HUES48 (cell line): Measurements from ENCODE around the gene MYH4.

ENCODE experiments used
- H3K27ac ChIP-seq: one replicate; pipeline ENCODE4 v1.7.0; 2013; ENCODE audit warnings: low read depth, low read length, inconsistent platforms
- H3K27me3 ChIP-seq: 2 replicates; pipeline ENCODE4 v1.6.1; 2013; ENCODE audit warnings: mild to moderate bottlenecking, low read length; ENCODE audit not compliant: control insufficient read depth, insufficient read depth
- H3K36me3 ChIP-seq: 2 replicates; pipeline ENCODE4 v1.6.1; 2013; ENCODE audit warnings: low read length; ENCODE audit not compliant: control insufficient read depth, insufficient read depth
- H3K4me1 ChIP-seq: 2 replicates; pipeline ENCODE4 v1.6.1; 2013; ENCODE audit warnings: mild to moderate bottlenecking, low read length; ENCODE audit not compliant: control insufficient read depth, insufficient read depth
- H3K4me3 ChIP-seq: 2 replicates; pipeline ENCODE4 v1.5.1; 2013; ENCODE audit warnings: mild to moderate bottlenecking, low read depth, low read length
- H3K9ac ChIP-seq: 2 replicates; pipeline ENCODE4 v1.6.1; 2013; ENCODE audit warnings: mild to moderate bottlenecking, low read depth, low read length, moderate library complexity
- H3K9me3 ChIP-seq: 2 replicates; pipeline ENCODE4 v1.6.1; 2013; ENCODE audit warnings: low read length; ENCODE audit not compliant: control insufficient read depth, insufficient read depth

MYH4 gene

DNA sequence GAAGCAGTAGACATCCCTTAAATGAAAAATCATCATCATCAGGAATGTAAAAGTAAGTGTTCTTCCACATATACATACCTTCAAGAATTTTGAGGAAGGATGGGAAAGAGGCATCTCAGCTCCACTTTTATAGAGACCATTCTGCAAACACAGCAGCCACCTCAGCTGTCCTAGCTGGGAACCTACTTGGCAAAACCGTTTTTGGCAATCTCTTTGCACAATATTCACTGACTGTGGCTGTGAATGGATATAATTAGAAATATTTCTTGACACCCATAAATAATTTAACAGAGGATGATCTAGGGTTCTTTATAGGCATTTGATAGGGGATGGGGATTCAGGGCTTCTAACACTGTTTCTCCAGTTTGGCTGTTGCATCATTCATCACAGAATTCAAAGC, at the start of gene MYH4:
MYH4 (minus strand) TSS at position 101 of the 400 bp plus-strand sequence. CDS start 2,814 bp downstream, outside the sequence.
- Histone ChIP-seq H3K27me3 (no peaks in the 10 kb centered on the region), H3K36me3 (no peaks in the 10 kb centered on the region), H3K4me3 (no peak within 1 kb of the TSS), H3K4me1 (no peaks in the 10 kb centered on the region), H3K9me3 (no peaks in the 10 kb centered on the region), H3K9ac (no peak within 1 kb of the TSS), H3K27ac (no peak within 1 kb of the TSS)

DNA sequence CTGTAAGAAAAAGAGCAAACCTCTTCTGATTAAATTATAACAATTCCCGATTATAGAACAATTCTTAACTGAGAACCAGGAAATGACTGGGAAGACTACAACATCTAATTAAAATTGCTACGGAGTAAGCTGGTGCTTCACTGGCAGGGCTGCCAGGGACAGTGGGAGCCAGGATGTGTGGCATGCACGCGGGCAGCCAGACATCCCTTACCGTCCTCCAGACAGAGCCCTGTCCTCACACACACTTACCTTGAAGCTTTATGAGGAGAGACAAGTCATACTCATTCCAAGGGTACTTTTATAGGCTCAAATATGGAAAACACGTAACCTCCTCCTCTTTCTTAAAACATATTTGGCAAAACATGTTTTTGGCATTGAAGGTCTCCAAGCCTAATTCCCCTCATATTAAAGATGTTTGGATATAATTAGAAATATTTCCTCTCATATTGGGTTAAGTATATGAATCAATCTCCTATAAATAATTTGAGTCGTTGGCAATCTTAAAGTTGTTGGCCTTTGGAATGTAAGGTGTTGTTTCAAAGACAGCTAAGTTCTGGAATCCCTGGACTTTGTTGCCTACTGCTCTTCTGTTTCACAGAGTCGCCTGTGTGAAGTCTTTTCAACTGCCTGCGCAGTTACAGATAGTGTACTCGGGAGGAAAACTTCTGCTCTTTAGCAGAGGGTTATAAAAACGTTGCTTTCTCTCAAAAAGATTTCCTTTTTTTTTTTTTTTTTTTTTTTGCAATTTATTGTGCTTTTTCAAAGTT, 49.1 kb upstream of the MYH4 start, which contains the start of gene MYH1:
MYH1 (minus strand) TSS at position 272 of the 767 bp plus-strand sequence. CDS start 1,900 bp downstream, outside the sequence.
- H3K27ac ChIP-seq: no peak within 1 kb of the TSS
- no peaks in the 10 kb centered on the region for H3K4me1 ChIP-seq
- H3K4me3 ChIP-seq: no peak within 1 kb of the TSS
- no peaks in the 10 kb centered on the region for H3K9me3 ChIP-seq
- no peaks in the 10 kb centered on the region for H3K36me3 ChIP-seq
- no peaks in the 10 kb centered on the region for H3K27me3 ChIP-seq
- H3K9ac ChIP-seq: no peak within 1 kb of the TSS

DNA sequence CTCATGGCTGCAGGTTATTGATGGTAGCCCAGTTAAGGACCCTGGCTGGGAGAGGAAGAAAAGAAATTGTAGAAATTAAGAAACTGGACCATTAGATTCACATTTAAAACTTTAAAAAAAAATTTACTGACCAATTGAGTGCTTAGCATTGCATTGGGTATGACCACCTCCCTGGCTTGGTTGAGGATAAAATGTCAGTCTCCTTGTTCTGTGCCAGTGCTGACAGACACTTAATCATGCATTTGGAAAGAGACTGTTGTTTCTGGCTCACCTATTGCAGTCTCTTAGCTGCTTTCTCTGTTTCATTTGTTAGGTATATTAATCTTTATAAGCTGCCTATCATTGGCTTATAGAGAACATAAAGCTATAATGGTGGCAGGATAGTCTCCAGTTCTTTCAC, 47.3 kb upstream of the MYH4 start:
- no peak overlapping the region for H3K27ac ChIP-seq
- no peaks in the 10 kb centered on the region for H3K36me3 ChIP-seq
- no peaks in the 10 kb centered on the region for H3K27me3 ChIP-seq
- H3K9me3 ChIP-seq: no peaks in the 10 kb centered on the region
- no peak overlapping the region for H3K4me3 ChIP-seq
- no peak overlapping the region for H3K9ac ChIP-seq
- H3K4me1 ChIP-seq: no peaks in the 10 kb centered on the region

DNA sequence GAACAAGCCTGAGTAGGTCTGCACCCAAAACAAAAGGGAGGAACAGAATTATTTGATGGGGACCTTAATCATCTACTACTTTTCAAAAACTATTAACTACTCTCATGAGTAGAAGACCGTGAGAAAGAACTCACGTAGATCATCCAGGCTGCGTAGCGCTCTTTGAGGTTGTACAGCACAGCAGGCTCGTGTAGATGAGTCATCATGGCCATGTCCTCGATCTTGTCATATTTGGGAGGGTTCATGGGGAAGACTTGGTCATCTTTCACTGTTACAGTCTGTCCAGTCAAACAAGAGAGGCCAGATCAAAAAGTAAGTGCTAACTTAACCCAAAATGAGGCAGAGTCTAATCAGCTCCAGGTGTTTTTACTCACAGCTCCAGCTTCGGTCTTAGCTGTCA, 46.7 kb upstream of the MYH4 start:
- no peaks in the 10 kb centered on the region for H3K36me3 ChIP-seq
- no peak overlapping the region for H3K9ac ChIP-seq
- no peaks in the 10 kb centered on the region for H3K27me3 ChIP-seq
- no peak overlapping the region for H3K27ac ChIP-seq
- no peaks in the 10 kb centered on the region for H3K4me1 ChIP-seq
- H3K9me3 ChIP-seq: no peaks in the 10 kb centered on the region
- H3K4me3 ChIP-seq: no peak overlapping the region

DNA sequence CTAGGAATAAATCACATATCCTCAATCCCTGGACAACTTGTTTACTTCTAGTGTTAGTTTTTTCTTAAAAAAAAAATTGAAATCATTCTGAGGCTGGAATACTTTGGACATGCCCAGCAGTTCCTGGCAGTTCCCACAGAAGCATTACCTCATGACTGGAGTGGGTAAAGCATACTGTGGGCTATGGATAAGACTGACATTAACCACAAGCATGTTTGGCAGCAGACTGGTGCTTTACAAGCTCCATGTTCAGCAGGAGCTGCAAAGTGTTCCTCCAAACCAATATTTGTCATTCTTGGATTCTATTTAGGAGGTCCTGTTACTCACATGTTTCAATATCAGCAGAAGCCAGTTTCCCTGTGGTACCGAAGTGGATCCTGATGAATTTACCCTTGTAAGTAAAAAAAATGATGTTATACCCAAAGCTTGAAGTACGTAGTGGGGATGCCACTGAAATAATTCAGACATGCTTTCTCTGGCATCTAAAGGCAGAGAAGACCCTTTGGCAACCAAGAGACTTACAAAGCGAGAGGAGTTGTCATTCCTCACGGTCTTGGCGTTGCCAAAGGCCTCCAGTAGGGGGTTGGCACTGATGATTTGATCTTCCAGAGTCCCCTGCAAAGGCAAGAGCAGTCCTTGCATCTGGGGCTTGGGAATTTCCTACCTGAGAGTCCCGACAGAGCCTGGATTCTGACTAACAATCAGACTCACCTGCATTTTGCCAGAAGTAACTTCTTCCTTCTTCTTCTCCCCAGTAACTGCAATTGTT, 44.1 kb upstream of the MYH4 start:
- H3K27ac ChIP-seq: no peak overlapping the region
- no peak overlapping the region for H3K9ac ChIP-seq
- H3K4me1 ChIP-seq: no peaks in the 10 kb centered on the region
- H3K36me3 ChIP-seq: no peaks in the 10 kb centered on the region
- no peaks in the 10 kb centered on the region for H3K9me3 ChIP-seq
- H3K4me3 ChIP-seq: no peak overlapping the region
- no peaks in the 10 kb centered on the region for H3K27me3 ChIP-seq

DNA sequence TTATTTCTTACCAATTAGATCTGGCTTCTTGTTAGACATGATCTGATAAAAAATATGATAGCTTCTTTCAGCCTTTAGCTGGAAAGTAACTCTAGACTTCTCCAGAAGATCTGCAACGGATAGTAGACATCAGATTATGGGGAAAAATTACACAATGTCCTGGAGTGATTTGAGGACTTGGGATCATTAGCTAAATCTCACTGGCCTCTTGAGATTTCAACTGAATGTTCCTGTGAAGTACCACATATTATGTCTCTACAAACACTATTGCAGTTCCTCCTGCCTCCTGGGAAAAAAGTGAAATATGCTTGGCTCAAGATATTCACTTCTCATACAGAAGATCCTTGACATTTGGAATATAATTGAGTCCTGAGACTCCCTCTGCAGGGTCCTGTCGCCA, 43.5 kb upstream of the MYH4 start:
- H3K4me3 ChIP-seq: no peak overlapping the region
- H3K36me3 ChIP-seq: no peaks in the 10 kb centered on the region
- H3K27me3 ChIP-seq: no peaks in the 10 kb centered on the region
- no peaks in the 10 kb centered on the region for H3K4me1 ChIP-seq
- H3K9me3 ChIP-seq: no peaks in the 10 kb centered on the region
- no peak overlapping the region for H3K27ac ChIP-seq
- no peak overlapping the region for H3K9ac ChIP-seq

DNA sequence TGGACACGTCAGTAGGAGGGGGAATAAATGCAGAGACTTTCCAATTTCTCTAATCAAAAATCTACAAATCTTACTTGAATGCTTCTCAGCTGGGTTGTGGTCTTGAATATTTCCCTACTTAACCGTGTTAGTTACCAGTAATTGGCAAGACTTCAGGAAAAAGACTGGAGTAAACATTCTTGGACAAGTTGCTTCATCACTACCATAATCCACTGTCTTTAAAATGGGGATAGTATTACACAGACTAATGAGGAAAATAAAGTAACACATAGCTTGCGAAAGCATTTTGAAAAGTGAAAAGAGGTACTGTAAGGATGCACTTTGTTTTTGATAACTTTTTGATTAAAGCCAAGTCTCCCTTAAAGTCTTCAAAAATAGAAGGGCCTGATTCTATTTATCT, 30.6 kb upstream of the MYH4 start:
- H3K4me1 ChIP-seq: peaks cover 12% of the 10 kb centered on the region
- H3K4me3 ChIP-seq: no peak overlapping the region
- no peak overlapping the region for H3K27ac ChIP-seq
- H3K27me3 ChIP-seq: no peaks in the 10 kb centered on the region
- no peaks in the 10 kb centered on the region for H3K9me3 ChIP-seq
- no peak overlapping the region for H3K9ac ChIP-seq
- H3K36me3 ChIP-seq: no peaks in the 10 kb centered on the region

DNA sequence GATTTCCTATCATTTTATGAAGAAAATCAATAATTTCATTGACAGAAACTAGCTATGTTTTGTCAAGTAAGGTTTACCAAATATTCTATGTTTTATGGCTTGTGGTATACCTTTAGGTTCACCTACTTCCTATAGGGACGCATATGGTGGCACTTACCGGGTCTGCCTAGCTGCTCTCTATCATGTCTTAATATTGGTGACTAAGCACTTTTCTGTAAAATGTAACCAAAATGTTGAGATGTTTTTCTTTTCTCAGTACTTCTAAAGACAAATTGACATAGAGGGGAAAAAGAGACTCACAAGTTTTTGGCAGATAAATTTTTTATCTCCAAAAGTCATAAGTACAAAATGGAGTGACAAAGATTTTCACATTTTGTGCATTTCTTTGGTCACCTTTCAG, 22.6 kb upstream of the MYH4 start:
- no peak overlapping the region for H3K27ac ChIP-seq
- H3K27me3 ChIP-seq: no peaks in the 10 kb centered on the region
- H3K9ac ChIP-seq: no peak overlapping the region
- no peaks in the 10 kb centered on the region for H3K36me3 ChIP-seq
- H3K4me3 ChIP-seq: no peak overlapping the region
- H3K9me3 ChIP-seq: peaks cover 8% of the 10 kb centered on the region; the same call in 1 of the 2 replicates
- no peaks in the 10 kb centered on the region for H3K4me1 ChIP-seq

DNA sequence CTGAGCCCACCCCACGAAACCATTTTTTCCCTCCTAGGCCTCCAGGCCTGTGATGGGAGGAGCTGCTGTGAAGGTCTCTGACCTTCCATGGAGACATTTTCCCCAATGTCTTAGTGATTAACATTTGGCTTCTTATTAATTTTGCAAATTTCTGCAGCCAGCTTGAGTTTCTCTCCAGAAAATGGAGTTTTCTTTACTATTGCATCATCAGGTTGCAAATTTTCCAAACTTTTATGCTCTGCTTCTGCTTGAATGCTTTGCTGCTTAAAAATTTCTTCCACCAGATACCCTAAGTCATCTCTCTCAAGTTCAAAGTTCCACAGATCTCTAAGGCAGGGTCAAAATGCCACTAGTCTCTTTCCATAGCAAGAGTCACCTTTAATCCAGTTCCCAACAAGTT, 12.9 kb upstream of the MYH4 start:
- Histone ChIP-seq H3K9me3 (peaks cover 25% of the 10 kb centered on the region), H3K27me3 (no peaks in the 10 kb centered on the region), H3K9ac (no peak overlapping the region), H3K27ac (no peak overlapping the region), H3K4me1 (no peaks in the 10 kb centered on the region), H3K36me3 (no peaks in the 10 kb centered on the region), H3K4me3 (no peak overlapping the region)

DNA sequence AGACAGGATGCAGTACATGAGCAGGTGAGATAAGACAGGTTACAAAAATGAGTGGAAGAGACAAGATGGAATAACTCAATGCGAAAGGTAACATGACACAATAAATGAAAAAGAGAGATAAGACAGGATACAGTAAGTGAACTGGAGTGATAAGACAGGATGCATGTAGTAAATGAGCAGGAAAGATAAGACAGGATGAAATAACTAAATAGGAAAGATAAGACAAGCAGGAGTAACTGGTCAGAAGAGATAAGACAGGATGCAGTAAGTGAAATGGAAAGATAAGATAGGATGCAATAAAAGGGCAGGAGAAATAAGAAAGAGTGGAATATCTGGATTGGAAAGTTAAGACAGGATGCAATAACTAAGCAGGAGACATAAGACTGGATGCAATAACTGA, 8.3 kb upstream of the MYH4 start:
- Histone ChIP-seq H3K27ac (no peak overlapping the region), H3K4me3 (no peak overlapping the region), H3K27me3 (no peaks in the 10 kb centered on the region), H3K4me1 (no peaks in the 10 kb centered on the region), H3K9ac (no peak overlapping the region), H3K36me3 (no peaks in the 10 kb centered on the region), H3K9me3 (peaks cover 6% of the 10 kb centered on the region; the same call in 1 of the 2 replicates)

DNA sequence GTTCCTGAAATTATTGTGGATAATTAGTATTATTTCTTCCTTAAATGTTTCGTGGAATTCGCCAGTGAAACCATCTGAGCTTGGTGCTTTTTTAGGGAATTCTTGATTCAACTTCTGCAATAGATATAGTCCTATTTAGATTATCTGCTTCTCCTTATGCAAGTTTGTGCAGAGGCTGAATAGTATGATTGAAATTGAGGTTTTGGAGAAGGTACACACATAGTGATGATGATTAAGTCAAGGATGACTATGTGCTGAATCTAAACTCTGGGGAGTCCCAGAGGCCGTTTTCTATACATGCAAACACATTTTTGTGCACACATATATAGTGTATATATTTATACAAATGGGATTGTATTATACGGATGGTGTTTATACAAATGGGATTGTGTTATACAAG, 5.2 kb upstream of the MYH4 start:
- Histone ChIP-seq H3K27ac (no peak overlapping the region), H3K27me3 (no peaks in the 10 kb centered on the region), H3K9me3 (no peaks in the 10 kb centered on the region), H3K4me3 (no peak overlapping the region), H3K36me3 (no peaks in the 10 kb centered on the region), H3K4me1 (no peaks in the 10 kb centered on the region), H3K9ac (no peak overlapping the region)
